Heart right ventricle (tissue), 16 donors: Measurements from ENCODE around the gene ZFHX3. TPM values are rescaled to one million over a fixed set of nuclear protein-coding genes. Genes with fewer than 3 reads are reported as not detected.

Experiments used
- ATAC-seq, 8 donors: fragments of 200-7000 bp; cut with Tn5 transposase; one replicate each; pipeline ENCODE4 v1.9.1; 2020; ENCODE audit warnings: mild to moderate bottlenecking in 8 of 8, moderate library complexity in 8 of 8, moderate number of reproducible peaks in 1 of 8
- DNase-seq, 2 donors: peaks; one replicate each; pipeline ENCODE4 v3.0.0-alpha.2; 2020
- H3K27ac ChIP-seq, 10 donors: fragments of 200-600 bp; sonication (generic) in 2 of 10; one replicate each; pipeline versions ENCODE4 v1.5.0 to v1.8.0; 2020 to 2022; ENCODE audit warnings: mild to moderate bottlenecking in 3 of 10
- H3K27me3 ChIP-seq, 7 donors: fragments of 200-600 bp; one replicate each; pipeline ENCODE4 v1.8.0; 2021 to 2022; ENCODE audit warnings: mild to moderate bottlenecking in 2 of 7
- H3K36me3 ChIP-seq, 9 donors: fragments of 200-600 bp; sonication (generic) in 1 of 9; one replicate each; pipeline versions ENCODE4 v1.5.0 to v1.8.0; 2020 to 2022; ENCODE audit warnings: mild to moderate bottlenecking in 2 of 9
- H3K4me1 ChIP-seq, 9 donors: fragments of 200-600 bp; sonication (generic) in 1 of 9; one replicate each; pipeline versions ENCODE4 v1.5.0 to v1.8.0; 2020 to 2022; ENCODE audit warnings: mild to moderate bottlenecking in 4 of 9
- H3K4me3 ChIP-seq, 10 donors: fragments of 200-600 bp; sonication (generic) in 2 of 10; one replicate each; pipeline versions ENCODE4 v1.5.0 to v1.8.0; 2020 to 2022; ENCODE audit warnings: mild to moderate bottlenecking in 7 of 10, moderate library complexity in 2 of 10
- H3K9me3 ChIP-seq, 11 donors: fragments of 200-600 bp in 10 of 11; sonication (generic) in 2 of 11; one replicate each; pipeline versions ENCODE4 v1.5.0 to v1.8.0; 2013 to 2022; ENCODE audit warnings: mild to moderate bottlenecking in 2 of 11, control low read depth in 1 of 11, moderate library complexity in 1 of 11
- WGBS, 2 donors: extraction: QIAGEN DNeasy Blood & Tissue Kit; methylation state at CpG; one replicate each; pipeline ENCODE4 v1.1.7; 2013; ENCODE audit warnings: inconsistent platforms in 1 of 2; 5-methylcytosine and 5-hydroxymethylcytosine counted together
- intact Hi-C, 10 donors: fragments of 100-400 bp; cut with DNase I; formaldehyde crosslinking; loops; one replicate each; pipeline versions ENCODE4 v1.11.1 to v1.14.2; 2022
- polyA plus RNA-seq, 2 donors: library from polyadenylated mRNA; stranded (reverse); fragments of 200-250 nt; gene quantifications; one replicate each; pipeline ENCODE4 v1.2.3, GENCODE V29; 2013
- total RNA-seq, 10 donors: library from RNA; stranded (reverse); fragmentation: NEBNext Ultra II Directional in 3 of 10; extraction: Animal tissue kit (Norgen Biotek cat#: 25700) in 3 of 10; gene quantifications; one replicate each; pipeline versions ENCODE4 v1.2.1 to v1.2.4, GENCODE V29; 2021 to 2023
- TF ChIP-seq, protein P1 (sequence below), 9 donors: fragments of 200-600 bp; sonication (generic) in 2 of 9; IDR thresholded peaks; one replicate each; pipeline versions ENCODE4 v1.5.0 to v1.8.0; 2021 to 2022; ENCODE audit warnings: antibody characterized with exemption in 9 of 9, mild to moderate bottlenecking in 5 of 9, moderate library complexity in 1 of 9
- donor health status: Arrhythmogenic right ventricular cardiomyopathy.
- donor health status: ischemic (EF 13 %, LVEDD 7.1; RV severe dilation, severe dysfunction).
- donor health status: healthy with polysubstance abuse.
- donor health status: DM: no; HTN: yes; CAD: no.
- donor health status: DM: no; HTN: no; CAD: no.
- donor health status: ischemic (EF 25% LVEDD 6.9; RV normal size, moderate dysfunction).
- donor health status: ischemic (EF 25% LVEDD 5.7; RV mildly dilated, moderate dysfunction).
- donor health status: healthy.
- donor health status: DM: yes; HTN: yes; CAD: no.
- donor health status: Ischemic cardiomyopathy.
- donor health status: ischemic (EF 35%, LVEDD 5.7; RV mildly dilated, moderate dysfunction).
- donor health status: nonischemic (EF 11% LVEDD 7.7; RV severe dilation, severe dysfunction).
- donor health status: DM: yes; HTN: yes; CAD: no.
- donor health status: PGD.
- donor health status: ischemic (EF 29% LVEDD 5.4; RV normal size, mild dysfunction).
- donor health status: nonischemic (EF 23%, LVEDD 6.1; RV moderate dilation, normal function).

Gene ZFHX3
- total and polyA plus RNA-seq, 12 donors: 1.6 to 15.2 (median 10.4) TPM

DNA sequence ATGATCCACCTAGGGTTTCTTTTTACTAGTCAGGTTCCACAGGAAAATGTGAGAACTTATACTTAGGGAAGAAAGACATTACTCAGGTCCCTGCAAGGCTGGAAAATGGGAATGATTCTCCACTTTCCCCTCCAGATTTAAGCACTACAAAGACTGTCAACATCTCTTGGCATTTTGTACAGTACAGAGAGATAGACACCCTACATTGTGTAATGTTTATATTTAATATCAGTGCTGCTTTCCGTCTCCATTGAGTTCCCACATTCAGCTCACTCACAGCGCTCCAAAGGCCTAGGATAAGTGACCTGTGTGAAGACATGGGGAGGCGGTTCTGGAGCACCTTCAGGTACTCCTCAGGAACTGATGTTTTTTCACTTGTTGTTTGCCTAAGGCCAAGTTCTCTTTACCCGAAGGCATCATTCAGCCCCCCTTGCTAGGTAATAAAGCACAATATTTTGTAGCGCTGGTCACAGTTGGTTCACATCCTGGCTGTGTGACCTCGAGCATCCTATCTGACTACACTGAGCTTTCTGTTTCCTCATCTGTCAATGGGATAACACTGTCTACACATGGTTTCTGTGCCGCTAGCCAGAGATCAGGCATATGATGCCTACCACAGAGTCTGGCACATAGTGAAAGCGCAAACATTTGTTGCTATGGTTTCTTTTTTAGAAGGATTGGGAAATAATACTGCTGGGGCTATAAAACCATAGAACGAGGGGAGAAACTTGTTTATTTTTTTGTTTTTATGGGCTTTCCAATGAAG is 226.6 kb downstream of the ZFHX3 start:
- DNase-seq (no peak), ATAC-seq (peak in 1 of 8 donors; percentile 46)
- H3K36me3 ChIP-seq: peaks cover 0 to 5% (median 0%) of the 10 kb centered on the region in 9 donors
- TF ChIP-seq, protein P1, sequence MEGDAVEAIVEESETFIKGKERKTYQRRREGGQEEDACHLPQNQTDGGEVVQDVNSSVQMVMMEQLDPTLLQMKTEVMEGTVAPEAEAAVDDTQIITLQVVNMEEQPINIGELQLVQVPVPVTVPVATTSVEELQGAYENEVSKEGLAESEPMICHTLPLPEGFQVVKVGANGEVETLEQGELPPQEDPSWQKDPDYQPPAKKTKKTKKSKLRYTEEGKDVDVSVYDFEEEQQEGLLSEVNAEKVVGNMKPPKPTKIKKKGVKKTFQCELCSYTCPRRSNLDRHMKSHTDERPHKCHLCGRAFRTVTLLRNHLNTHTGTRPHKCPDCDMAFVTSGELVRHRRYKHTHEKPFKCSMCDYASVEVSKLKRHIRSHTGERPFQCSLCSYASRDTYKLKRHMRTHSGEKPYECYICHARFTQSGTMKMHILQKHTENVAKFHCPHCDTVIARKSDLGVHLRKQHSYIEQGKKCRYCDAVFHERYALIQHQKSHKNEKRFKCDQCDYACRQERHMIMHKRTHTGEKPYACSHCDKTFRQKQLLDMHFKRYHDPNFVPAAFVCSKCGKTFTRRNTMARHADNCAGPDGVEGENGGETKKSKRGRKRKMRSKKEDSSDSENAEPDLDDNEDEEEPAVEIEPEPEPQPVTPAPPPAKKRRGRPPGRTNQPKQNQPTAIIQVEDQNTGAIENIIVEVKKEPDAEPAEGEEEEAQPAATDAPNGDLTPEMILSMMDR (IDR thresholded peaks at IDR 0.05): no peak
- peaks cover 0 to 17% (median 0%) of the 10 kb centered on the region in 9 donors for H3K4me1 ChIP-seq
- no peaks in the 10 kb centered on the region for H3K27me3 ChIP-seq
- WGBS, 2 donors: 93 to 94% methylated on average over 9 of the region's 9 CpGs
- H3K9me3 ChIP-seq: no peaks in the 10 kb centered on the region
- no peak overlapping the region for H3K27ac ChIP-seq
- intact Hi-C loops: no loop called here
- no peak overlapping the region for H3K4me3 ChIP-seq

DNA sequence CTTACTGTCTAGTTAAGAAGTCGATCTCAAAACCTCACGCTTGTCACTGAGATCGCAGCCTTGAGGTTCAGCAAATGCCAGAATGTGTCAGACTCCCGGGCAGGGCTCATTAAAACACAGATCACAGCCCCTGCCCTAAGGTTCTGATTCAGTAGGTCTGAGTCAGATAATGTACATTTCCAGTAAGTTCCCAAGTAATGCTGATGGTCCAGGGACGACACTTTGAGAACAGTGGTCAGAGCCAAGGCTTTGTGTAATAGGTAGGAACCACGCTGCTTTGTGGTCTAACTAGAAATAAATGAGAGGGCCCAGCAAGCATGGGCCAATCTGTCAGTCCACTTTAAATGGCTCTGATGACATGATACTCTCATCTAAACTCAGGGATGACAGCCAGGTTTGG is 228.6 kb downstream of the ZFHX3 start:
- H3K9me3 ChIP-seq: no peaks in the 10 kb centered on the region
- no peaks in the 10 kb centered on the region for H3K27me3 ChIP-seq
- DNase-seq (no peak), ATAC-seq (no peak)
- H3K4me3 ChIP-seq: no peak overlapping the region
- TF ChIP-seq, protein P1 (IDR thresholded peaks at IDR 0.05): no peak
- H3K4me1 ChIP-seq: peaks cover 0 to 17% (median 0%) of the 10 kb centered on the region in 9 donors
- WGBS, 2 donors: 87 to 92% methylated on average over 6 of the region's 6 CpGs
- intact Hi-C loops: no loop called here
- no peaks in the 10 kb centered on the region for H3K36me3 ChIP-seq
- H3K27ac ChIP-seq: no peak overlapping the region

DNA sequence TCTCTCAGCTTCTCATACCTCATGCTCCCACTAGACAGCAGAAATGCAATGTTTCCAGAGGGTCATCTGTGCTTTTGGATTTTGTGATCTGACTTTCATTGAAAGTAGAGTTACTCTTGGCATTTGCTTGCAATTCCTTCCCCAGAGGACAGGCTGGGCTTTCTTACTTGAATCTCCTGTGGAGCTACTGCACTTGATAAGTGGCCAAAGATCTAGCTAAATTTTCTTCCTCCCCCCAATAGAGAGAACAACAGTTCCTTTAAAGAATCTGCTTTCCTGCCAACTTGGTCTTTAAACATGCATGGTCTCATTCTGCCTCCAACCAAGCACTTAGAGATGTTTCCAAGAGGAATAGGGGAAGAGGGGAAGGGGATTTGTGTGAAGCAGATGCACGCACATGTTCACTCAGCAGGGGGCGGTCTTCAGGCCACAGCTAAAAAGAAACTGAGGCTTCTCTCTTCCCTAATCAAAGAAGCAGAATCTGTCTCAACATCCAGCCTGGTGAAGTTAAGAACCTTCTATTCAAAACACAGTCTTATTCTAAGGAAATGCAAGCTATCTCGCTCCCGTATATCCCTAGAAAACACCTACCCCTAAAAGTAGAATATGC is 229.6 kb downstream of the ZFHX3 start:
- no peak for ATAC-seq
- intact Hi-C loops: no loop called here
- no peaks in the 10 kb centered on the region for H3K9me3 ChIP-seq
- no peak overlapping the region for H3K4me3 ChIP-seq
- H3K27ac ChIP-seq: no peak overlapping the region
- 89 to 90% methylated on average over 4 of the region's 4 CpGs for WGBS, 2 donors
- H3K27me3 ChIP-seq: no peaks in the 10 kb centered on the region
- no peak for DNase-seq
- H3K36me3 ChIP-seq: no peaks in the 10 kb centered on the region
- H3K4me1 ChIP-seq: peaks cover 0 to 20% (median 4%) of the 10 kb centered on the region in 9 donors
- TF ChIP-seq, protein P1 (IDR thresholded peaks at IDR 0.05): peak in 3 of 9 donors; percentile 12 to 16 (median 12)

DNA sequence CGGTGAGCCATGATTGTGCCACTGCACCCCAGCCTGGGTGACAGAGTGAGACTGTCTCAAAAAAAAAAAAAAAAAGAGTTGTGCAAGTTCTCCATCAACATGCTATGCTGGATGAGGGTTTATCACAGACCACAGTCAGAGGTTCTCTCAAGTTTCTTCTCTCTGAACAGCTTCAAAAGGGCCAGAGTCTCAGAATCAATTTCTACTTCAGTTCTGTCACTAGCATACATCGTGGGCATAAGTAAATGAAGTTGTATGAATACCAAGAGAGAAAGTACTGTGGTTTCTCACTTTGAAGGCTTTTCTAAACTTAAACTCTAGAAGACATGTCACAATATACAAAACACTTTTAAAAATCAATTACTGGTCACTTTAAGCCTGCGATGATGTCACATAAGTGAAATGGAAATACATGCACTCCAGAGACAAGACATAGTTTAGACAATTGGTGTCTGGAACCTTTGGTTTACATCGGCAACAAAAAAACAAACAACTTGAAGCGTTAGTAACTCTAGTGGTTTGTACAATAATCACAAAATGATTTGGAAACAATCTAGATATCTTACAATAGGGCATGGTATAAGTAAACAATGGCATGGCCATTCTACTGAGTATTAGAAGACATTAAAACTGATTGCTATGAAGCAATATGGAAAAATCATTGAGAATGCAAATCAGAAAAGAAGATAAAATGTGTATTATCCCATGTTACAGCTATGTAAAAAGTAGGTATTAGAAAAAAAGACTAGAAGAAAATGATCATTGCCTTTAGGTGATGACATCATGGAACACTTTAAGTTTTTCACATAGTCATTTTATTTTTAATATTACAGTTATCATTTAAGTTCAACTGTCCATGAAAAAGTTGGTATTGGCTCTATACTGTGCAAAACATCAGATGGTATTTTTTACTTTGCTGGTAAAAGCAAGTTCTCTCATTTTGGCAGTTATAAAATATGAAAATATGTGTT is 232.3 kb downstream of the ZFHX3 start:
- Histone ChIP-seq H3K4me3 (no peak overlapping the region), H3K27me3 (no peaks in the 10 kb centered on the region), H3K9me3 (no peaks in the 10 kb centered on the region), H3K27ac (no peak overlapping the region), H3K36me3 (peaks cover 0 to 13% (median 8%) of the 10 kb centered on the region in 9 donors), H3K4me1 (peaks cover 0 to 36% (median 21%) of the 10 kb centered on the region in 9 donors)
- WGBS, 2 donors: 92 to 95% methylated on average over 5 of the region's 5 CpGs
- TF ChIP-seq, protein P1 (IDR thresholded peaks at IDR 0.05): no peak
- no peak for DNase-seq
- intact Hi-C loops: no loop called here
- ATAC-seq: no peak
